HG03280 (cell line): ENCODE results near the gene SBNO1.
"Not testable (repeated sequence)": the region's sequence is repeated elsewhere in the genome, so short reads cannot be mapped to it uniquely, and the experiment has no call there.

Source experiments
- ATAC-seq: cut with Tn5 transposase; IDR thresholded peaks from one replicate; pipeline ENCODE4 v1.9.1; 2021; ENCODE audit warnings: mild to moderate bottlenecking, moderate library complexity; ENCODE audit not compliant: unreplicated experiment

SBNO1 gene

GRCh38 chr12:123250471-123251383 lies 113.9 kb downstream of the SBNO1 start:
- no peak for ATAC-seq

- not testable (repeated sequence) for ATAC-seq
These were observed 115.5 kb downstream of the SBNO1 start for GRCh38 chr12:123248996-123249741.

GRCh38 chr12:123248129-123248528 lies 116.5 kb downstream of the SBNO1 start:
- ATAC-seq, result not testable (repeated sequence)

GRCh38 chr12:123245678-123246077 lies 119.0 kb downstream of the SBNO1 start:
- ATAC-seq, result no peak

GRCh38 chr12:123243671-123244262 lies 120.9 kb downstream of the SBNO1 start:
- no peak for ATAC-seq

- ATAC-seq, result no peak
These were observed 122.3 kb downstream of the SBNO1 start for GRCh38 chr12:123242116-123242904.
